NCI-H524 (cell line): ENCODE data around the gene DPM3.
"Not testable (repeated sequence)": the region's sequence is repeated elsewhere in the genome, so short reads cannot be mapped to it uniquely, and the experiment has no call there.

Experiments
- DNase-seq, 2 experiments: peaks; one replicate each; lab custom pipeline; 2025; lab: John Stamatoyannopoulos, UW

Gene DPM3

DNA sequence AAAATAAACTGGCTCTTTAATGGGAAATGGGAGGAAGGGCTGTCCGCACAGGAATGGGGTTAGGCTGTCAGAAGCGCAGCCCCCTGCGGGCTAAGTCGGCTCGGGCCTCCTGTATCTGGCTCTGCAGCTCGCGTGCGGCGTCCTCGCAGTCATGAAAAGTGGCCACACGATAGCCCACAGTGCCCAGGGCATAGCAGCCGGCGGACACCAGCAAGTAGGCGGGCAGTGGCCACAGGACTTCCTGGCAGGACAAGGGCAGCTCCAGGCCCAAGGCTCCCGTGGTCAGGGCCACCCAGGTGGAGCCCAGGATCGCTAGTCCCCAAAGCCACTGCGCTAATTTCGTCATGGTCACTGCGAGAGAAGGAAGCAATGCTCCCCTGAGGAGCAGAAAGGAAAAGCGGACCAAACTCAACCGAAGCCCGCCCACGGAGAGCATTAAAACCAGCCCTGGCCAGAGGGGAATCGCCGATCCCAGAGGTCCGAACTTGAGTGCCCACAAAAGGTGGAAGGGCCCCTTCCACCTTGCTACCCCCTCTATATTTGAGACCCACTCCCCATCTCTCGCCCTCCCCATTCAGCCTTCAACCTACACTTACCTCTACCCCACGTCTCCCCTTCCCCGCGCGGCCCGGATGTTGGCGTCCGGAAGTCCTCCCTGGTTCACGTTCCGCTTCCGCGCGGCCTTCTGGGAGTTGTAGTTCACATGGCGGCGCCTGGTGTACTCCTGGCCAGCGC, at the start of gene DPM3:
TSS of gene DPM3 (minus strand) at position 637 of the 735 bp plus-strand sequence. CDS start at position 346, 291 bp downstream.
- peak; percentile 67 to 75 for DNase-seq

DNA sequence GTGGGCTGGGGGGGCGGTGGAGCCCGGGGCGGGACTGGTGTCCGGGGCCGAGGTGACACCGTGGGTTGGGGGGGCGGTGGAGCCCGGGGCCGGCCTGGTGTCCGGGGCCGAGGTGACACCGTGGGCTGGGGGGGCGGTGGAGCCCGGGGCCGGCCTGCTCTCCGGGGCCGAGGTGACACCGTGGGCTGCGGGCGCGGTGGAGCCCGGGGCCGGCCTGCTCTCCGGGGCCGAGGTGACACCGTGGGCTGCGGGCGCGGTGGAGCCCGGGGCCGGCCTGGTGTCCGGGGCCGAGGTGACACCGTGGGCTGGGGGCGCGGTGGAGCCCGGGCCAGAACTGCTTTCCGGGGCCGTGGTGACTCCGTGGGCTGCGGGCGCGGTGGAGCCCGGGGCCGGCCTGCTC, 49.6 kb upstream of the DPM3 start:
- not testable (repeated sequence) for DNase-seq

DNA sequence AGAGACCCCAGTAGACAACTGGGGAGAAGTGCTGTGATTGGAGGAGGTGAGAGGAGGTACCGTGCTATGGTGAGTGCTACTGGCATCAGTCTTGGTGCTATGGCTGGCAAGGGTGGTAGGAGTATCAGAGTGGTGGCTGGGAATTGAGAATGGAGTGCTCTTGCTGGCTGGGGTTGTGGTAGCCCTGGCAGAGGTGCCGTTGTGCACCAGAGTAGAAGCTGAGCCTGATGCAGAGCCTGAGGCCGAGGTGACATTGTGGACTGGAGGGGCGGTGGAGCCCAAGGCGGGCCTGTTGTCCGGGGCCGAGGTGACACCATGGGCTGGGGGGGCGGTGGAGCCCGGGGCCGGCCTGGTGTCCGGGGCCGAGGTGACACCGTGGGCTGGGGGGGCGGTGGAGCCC, 47.9 kb upstream of the DPM3 start:
- no peak for DNase-seq

DNA sequence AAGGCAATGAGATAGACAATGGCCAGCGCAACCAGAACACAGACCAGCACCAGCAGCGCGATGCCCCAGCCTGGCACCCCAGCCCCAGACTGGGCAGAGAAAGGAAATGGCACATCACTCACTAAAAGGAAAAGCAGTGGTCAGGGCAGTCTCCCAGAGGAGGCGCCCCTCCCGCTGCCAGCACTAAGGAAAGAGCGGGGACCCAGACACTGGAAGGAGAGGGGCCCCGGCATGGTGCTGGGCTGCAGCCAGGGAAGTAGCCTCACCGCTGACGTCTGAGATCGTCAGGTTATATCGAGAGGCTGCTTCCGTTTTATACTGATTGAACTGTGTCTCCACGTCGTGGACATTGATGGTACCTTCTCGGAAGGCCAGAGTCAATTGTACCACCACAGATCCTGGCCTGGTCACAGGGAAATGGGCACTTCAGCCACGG, 47.1 kb upstream of the DPM3 start:
- no peak for DNase-seq

GRCh38 chr1:155186794-155187455, 46.6 kb upstream of the DPM3 start:
- no peak for DNase-seq

DNA sequence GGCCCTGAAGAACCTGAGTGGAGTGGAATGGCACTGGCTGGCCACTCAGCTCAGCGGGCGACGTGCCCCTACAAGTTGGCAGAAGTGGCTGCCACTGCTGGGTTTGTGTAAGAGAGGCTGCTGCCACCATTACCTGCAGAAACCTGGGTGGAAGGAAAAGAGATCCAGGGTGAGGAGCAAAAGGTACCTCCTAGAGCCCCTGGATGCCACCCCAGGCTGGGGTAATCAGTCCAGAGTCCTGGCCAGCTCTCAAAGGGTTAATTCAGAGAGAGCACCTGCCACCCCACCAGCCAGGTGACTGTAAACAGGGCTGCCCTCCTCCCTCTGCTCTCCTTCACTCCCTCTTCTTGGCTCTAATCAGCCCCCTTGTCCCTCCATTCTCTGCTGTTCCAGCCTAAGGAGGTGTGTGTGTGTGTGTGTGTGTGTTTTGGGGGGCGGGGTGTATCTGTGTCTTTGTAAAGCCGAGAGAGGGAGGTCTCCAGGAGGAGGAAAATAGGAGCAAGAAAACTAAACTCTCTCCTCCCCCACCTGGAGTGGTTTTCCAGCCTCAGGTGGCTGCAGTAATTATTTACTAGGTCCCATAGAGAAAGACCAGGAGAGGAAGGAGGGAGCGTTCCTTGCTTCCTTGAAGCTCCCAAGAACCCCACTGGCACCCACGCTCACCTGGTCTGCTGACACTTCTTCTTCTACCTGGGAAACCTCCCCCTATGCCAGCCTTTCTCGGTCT, 45.9 kb upstream of the DPM3 start:
- DNase-seq, result no peak

DNA sequence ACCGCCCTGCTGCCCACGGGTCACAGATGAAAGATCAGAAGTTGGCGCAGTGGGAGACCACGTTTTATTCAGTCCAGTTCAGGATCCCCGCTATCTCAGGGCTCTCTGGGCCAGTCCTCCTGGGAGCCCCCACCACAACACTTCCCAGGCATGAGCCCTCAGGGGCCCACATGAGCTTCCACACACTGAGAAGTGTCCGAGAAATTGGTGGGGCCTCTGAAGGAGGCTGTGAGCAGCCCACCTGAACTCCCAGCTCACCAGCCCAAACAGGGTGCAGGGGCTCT, 45.4 kb upstream of the DPM3 start:
- no peak for DNase-seq

DNA sequence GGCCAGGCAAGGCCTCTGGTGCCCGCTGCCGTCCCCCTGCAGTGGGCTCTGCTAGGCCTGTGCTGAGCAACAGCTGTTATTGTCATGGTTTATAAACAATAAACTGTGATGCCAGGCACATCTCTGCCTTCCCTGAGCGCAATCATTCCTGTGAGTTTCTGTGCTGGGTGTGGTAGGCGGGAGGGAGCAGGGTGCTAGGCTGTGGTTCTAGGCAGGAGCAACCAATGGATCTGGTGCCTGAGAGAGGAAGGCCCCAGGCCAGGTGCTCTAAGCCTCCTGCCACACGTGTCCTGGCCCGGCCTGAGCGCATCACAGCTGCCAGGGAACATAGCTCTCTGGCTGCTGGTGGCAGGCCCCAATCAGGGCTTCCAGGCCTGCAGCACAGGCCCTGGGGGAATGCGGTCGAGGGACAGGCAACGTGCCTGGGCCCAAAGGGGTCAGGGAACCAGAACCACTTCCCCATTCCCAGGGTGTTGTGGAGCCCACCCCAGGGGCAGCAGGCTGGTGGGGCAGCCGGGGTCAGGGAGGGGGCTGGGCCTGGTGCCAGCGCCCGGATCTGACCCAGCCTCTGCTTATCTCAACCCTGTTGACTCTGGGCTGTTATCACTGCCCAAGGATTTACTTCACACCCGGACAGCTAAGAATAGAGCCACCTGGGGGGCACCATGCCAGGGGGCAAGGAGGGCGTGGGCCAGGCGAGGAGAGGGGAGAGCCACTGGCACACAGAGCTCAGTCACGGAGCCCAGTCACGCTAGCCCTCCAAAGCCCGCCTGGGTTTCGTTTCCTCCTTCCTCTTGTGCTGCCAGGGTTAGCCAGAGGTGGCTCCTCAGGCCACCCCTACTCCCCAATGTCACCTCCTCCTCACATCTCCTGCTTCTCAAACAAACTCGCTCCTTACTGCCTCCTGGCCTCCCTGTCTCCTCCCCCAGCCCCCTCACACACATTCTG, 44.8 kb upstream of the DPM3 start:
- no peak for DNase-seq

DNA sequence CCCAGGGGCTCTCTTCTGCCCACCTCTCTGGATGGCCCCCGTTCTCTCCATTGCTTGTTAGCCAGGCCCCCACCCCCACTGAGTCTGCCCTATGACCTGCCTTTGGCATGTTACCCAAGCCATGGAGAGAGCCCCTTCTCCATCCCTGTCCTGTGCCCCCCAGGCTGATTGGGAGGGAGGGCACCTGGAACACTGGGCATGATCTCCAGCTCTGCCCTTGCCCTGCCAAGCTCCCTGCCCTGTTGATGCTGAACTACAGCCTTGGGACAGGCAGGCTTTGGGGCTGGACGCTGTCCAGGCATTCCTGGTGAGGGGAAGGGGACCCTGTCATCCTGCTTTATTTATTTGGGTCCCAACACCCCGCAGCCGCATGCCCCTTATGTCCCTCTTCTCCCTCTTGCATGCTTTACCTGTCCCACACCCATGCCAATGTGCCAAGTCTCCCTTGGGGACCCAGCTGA, 44.0 kb upstream of the DPM3 start:
- no peak for DNase-seq

- DNase-seq, result no peak
Observed at GRCh38 chr1:155183775-155184221, 43.5 kb upstream of the DPM3 start.

DNA sequence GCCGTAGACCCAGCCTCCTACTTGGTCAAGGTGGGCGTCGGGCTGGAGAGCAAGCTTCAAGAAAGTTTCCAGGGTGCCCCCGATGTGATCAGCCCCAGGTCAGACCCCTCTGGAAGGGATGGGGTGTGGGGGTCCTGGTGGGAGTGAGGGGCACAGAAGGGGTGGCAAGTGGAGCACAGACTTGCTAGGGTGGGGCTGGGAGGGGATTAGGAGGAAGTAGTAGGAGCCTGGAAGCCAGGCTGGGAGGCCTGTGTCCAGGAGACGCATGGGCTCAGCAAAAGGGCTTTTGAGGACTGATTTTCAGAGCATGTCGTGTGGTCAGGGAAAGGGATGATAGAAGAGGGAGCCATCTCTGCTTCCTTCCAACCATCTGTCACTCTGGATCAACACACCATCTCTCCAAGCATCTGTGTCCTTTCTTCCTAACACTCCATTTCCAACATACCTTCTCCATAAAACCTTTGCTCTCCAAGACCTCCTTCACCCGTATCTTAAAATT, 41.8 kb upstream of the DPM3 start:
- no peak for DNase-seq

DNA sequence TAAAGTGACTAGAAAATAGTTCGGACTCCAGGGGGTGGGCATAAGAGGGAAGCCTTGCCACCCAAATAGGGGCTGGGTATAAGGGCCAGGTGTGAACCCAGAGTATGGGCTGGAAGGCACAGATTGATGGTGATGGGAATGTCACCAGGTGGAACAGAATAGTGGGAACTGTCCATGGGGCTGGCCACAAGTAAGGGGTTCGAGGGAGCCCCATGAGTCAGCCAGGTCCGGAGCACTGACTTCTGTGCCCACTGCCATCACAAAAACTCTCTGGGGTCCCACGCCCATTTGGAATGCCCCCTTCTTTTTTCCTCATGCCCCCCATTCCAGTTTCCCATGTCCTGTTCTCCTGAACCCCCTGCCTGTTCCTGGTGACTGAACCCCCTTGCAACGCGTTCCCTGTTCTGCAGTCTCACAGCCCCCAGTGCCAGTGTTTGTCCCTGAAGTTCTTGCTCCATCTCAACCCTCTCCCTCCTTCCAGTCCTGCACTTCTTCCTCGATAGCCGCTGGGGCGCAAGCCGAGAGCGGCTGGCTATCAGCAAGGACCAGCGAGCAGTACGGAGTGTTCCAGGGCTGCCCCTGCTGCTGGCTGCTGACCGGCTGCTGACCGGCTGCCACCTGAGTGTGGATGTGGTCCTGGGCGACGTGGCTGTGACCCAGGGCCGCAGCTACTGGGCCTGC, 41.2 kb upstream of the DPM3 start:
- no peak for DNase-seq

- DNase-seq, result no peak
Observed at GRCh38 chr1:155179112-155180031, 39.0 kb upstream of the DPM3 start.

GRCh38 chr1:155178441-155179111, 38.2 kb upstream of the DPM3 start:
- DNase-seq, result no peak

- DNase-seq, result no peak
Observed at GRCh38 chr1:155177918-155178281, 37.6 kb upstream of the DPM3 start.

DNA sequence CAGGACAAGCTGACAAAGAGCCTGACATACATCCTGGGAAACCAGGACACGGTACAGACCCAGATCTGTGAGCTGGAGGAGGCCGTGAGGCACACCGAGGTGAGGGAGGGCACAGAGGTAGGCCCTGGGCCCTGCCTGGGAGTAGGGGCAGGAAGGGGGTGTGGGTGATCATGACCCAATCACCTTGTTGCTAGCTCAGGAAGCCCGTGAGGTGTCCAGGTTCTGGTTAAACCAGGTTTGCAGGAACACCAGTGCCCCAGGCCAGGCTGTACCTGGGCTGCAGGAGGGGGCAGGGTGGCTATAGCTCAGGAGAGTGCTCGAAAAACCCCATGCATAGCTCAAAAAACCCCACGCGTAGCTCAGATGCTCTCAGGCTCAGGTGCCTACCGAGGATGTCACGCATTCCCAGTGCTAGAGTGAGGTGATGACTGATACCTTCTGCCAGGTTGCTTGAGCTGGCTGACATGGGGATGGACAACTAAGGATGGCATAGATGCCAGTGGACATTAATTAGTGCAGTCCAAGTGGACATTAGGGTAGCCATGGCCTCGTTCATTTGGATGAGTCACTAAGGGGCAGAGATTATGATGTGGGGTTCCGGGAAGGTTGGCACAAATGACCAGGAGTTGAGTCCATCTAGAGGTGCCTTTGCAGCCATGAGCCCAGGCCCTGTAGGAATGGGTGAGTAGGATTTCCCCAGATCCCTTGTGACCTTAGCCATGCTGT, 37.0 kb upstream of the DPM3 start:
- no peak for DNase-seq

DNA sequence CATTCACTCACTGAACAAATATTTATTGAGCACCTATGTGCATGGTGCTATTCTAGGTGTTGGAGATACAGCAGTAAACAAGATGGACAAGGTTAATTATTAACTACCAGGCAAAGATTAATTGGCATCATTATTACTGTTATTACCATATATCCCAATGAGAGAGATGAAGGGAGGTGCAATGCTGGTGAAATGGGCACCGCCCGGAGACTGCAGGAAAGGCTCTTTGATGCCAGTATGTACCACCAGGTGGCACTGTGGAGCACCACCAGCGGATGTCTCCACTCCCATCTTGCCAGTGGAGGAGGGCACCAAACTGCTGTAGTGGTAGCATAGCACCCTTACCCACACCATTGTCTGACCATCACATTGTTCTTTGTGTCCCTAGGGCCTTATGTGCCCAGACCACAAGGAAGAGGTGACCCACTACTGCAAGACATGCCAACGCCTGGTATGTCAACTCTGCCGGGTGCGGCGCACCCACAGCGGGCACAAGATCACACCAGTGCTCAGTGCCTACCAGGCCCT, 36.3 kb upstream of the DPM3 start:
- peak; percentile 35 to 59 for DNase-seq

- no peak for DNase-seq
Observed at GRCh38 chr1:155175927-155176371, 35.6 kb upstream of the DPM3 start.
